Left ventricle myocardium inferior (tissue), 1 donor: ENCODE measurements around the gene C10orf90. TPM values are rescaled to one million over a fixed set of nuclear protein-coding genes. Genes with fewer than 3 reads are reported as not detected.

ENCODE experiments used
- DNase-seq: peaks from one replicate; pipeline ENCODE4 v3.0.0-alpha.2; 2020
- H3K27ac ChIP-seq: fragments of 200-600 bp; replicated peaks from 2 replicates; pipeline ENCODE4 v1.8.0; 2021
- H3K27me3 ChIP-seq: fragments of 200-600 bp; 2 replicates; pipeline ENCODE4 v1.8.0; 2021; ENCODE audit warnings: low read depth
- H3K36me3 ChIP-seq: fragments of 200-600 bp; 2 replicates; pipeline ENCODE4 v1.8.0; 2021
- H3K4me1 ChIP-seq: fragments of 200-600 bp; 2 replicates; pipeline ENCODE4 v1.8.0; 2021
- H3K4me3 ChIP-seq: fragments of 200-600 bp; 2 replicates; pipeline ENCODE4 v1.8.0; 2021; ENCODE audit warnings: mild to moderate bottlenecking, moderate library complexity
- H3K9me3 ChIP-seq: fragments of 200-600 bp; replicated peaks from 2 replicates; pipeline ENCODE4 v1.8.0; 2021
- CTCF ChIP-seq: fragments of 200-600 bp; IDR thresholded peaks from 2 replicates; pipeline ENCODE4 v1.8.0; 2021; ENCODE audit warnings: antibody characterized with exemption, mild to moderate bottlenecking, borderline replicate concordance
- intact Hi-C: fragments of 100-400 bp; cut with micrococcal nuclease; formaldehyde crosslinking; loops from one replicate; pipeline ENCODE4 v1.11.0; 2022
- total RNA-seq: library from RNA; stranded (reverse); fragmentation: NEBNext Ultra II Directional; extraction: Animal tissue kit (Norgen Biotek cat#: 25700); gene quantifications from one replicate; pipeline ENCODE4 v1.2.1, GENCODE V29; 2021
- donor health status: DM: no; HTN: yes; CAD: no; lungs with severe emphysema.

The C10orf90 gene
- total RNA-seq, 1 donor from 2014 or later, result not detected

- no peak overlapping the region for H3K27ac ChIP-seq
- H3K4me1 ChIP-seq, result no peaks in the 10 kb centered on the region
- intact Hi-C loops, result no loop called here
- no peaks in the 10 kb centered on the region for H3K36me3 ChIP-seq
- DNase-seq, result no peak
- H3K9me3 ChIP-seq, result peaks cover 35% of the 10 kb centered on the region
- H3K4me3 ChIP-seq, result no peak overlapping the region
- no peak for TF ChIP-seq CTCF
- peaks cover 18% of the 10 kb centered on the region for H3K27me3 ChIP-seq
Observed at GRCh38 chr10:126690534-126690933, 20.0 kb upstream of the C10orf90 start.

- Histone ChIP-seq H3K36me3 (no peaks in the 10 kb centered on the region), H3K4me1 (no peaks in the 10 kb centered on the region), H3K27ac (no peak overlapping the region), H3K4me3 (no peak overlapping the region), H3K27me3 (peaks cover 18% of the 10 kb centered on the region), H3K9me3 (peaks cover 34% of the 10 kb centered on the region)
- no peak for TF ChIP-seq CTCF
- intact Hi-C loops, result no loop called here
- DNase-seq, result no peak
Observed at GRCh38 chr10:126689461-126689994, 19.0 kb upstream of the C10orf90 start.

GRCh38 chr10:126687121-126687606 is 16.7 kb upstream of the C10orf90 start:
- Histone ChIP-seq H3K9me3 (peaks cover 12% of the 10 kb centered on the region), H3K27ac (no peak overlapping the region), H3K4me1 (no peaks in the 10 kb centered on the region), H3K36me3 (no peaks in the 10 kb centered on the region), H3K4me3 (no peak overlapping the region), H3K27me3 (peaks cover 18% of the 10 kb centered on the region)
- no peak for DNase-seq
- intact Hi-C loops, result no loop called here
- no peak for TF ChIP-seq CTCF

- peaks cover 18% of the 10 kb centered on the region for H3K27me3 ChIP-seq
- H3K36me3 ChIP-seq, result no peaks in the 10 kb centered on the region
- peaks cover 8% of the 10 kb centered on the region for H3K9me3 ChIP-seq
- intact Hi-C loops, result no loop called here
- no peak for DNase-seq
- H3K4me3 ChIP-seq, result no peak overlapping the region
- no peak for TF ChIP-seq CTCF
- H3K4me1 ChIP-seq, result no peaks in the 10 kb centered on the region
- H3K27ac ChIP-seq, result no peak overlapping the region
Observed at GRCh38 chr10:126686719-126687118, 16.2 kb upstream of the C10orf90 start.

GRCh38 chr10:126686268-126686667 is 15.8 kb upstream of the C10orf90 start:
- Histone ChIP-seq H3K4me1 (no peaks in the 10 kb centered on the region), H3K27me3 (peaks cover 18% of the 10 kb centered on the region), H3K27ac (no peak overlapping the region), H3K36me3 (no peaks in the 10 kb centered on the region), H3K9me3 (peaks cover 3% of the 10 kb centered on the region), H3K4me3 (no peak overlapping the region)
- intact Hi-C loops, result no loop called here
- TF ChIP-seq CTCF, result no peak
- DNase-seq, result no peak
